Measurements from ENCODE around the gene DNAAF5. TPM values are rescaled to one million over a fixed set of nuclear protein-coding genes. Genes with fewer than 3 reads are reported as not detected.

DNAAF5 gene
- total RNA-seq, 1 donor from 2014 or later = 20.5 TPM

- intact Hi-C loops (cut with DNase I) = no loop called here
- peaks cover 0 to 4% of the 10 kb centered on the region in 2 donors for H3K4me1 ChIP-seq
- DNase-seq (ENCODE audit: low spot score in 2 of 2) = no peak
- TF ChIP-seq CTCF (IDR thresholded peaks at IDR 0.05) = no peak
- H3K4me3 ChIP-seq = no peak overlapping the region
- no peak overlapping the region for H3K27ac ChIP-seq
- H3K27me3 ChIP-seq = no peaks in the 10 kb centered on the region
- H3K36me3 ChIP-seq = peaks cover 12 to 28% of the 10 kb centered on the region in 2 donors
- no peaks in the 10 kb centered on the region for H3K9me3 ChIP-seq
Measured at GRCh38 chr7:781936-782529, 55.5 kb downstream of the DNAAF5 start.

- intact Hi-C loops (cut with DNase I) = no loop called here
- Histone ChIP-seq H3K4me1 (peaks cover 0 to 4% of the 10 kb centered on the region in 2 donors), H3K27me3 (no peaks in the 10 kb centered on the region), H3K9me3 (no peaks in the 10 kb centered on the region), H3K36me3 (peaks cover 12 to 25% of the 10 kb centered on the region in 2 donors), H3K27ac (no peak overlapping the region), H3K4me3 (no peak overlapping the region)
- no peak for TF ChIP-seq CTCF (IDR thresholded peaks at IDR 0.05)
- DNase-seq (ENCODE audit: low spot score in 2 of 2) = no peak
Measured at GRCh38 chr7:782718-783449, 56.4 kb downstream of the DNAAF5 start.

GRCh38 chr7:783556-784490 lies 57.3 kb downstream of the DNAAF5 start:
- H3K27ac ChIP-seq = no peak overlapping the region
- intact Hi-C loops (cut with DNase I) = no loop called here
- H3K36me3 ChIP-seq = peaks cover 12 to 25% of the 10 kb centered on the region in 2 donors
- H3K27me3 ChIP-seq = no peaks in the 10 kb centered on the region
- no peak overlapping the region for H3K4me3 ChIP-seq
- DNase-seq (ENCODE audit: low spot score in 2 of 2) = no peak
- no peaks in the 10 kb centered on the region for H3K9me3 ChIP-seq
- TF ChIP-seq CTCF (IDR thresholded peaks at IDR 0.05) = no peak
- peaks cover 0 to 4% of the 10 kb centered on the region in 2 donors for H3K4me1 ChIP-seq

- no peak for TF ChIP-seq CTCF (IDR thresholded peaks at IDR 0.05)
- Histone ChIP-seq H3K4me1 (peaks cover 0 to 4% of the 10 kb centered on the region in 2 donors), H3K9me3 (no peaks in the 10 kb centered on the region), H3K4me3 (no peak overlapping the region), H3K36me3 (peaks cover 12 to 23% of the 10 kb centered on the region in 2 donors), H3K27me3 (no peaks in the 10 kb centered on the region), H3K27ac (no peak overlapping the region)
- intact Hi-C loops (cut with DNase I) = no loop called here
- DNase-seq (ENCODE audit: low spot score in 2 of 2) = no peak
Measured at GRCh38 chr7:784971-785370, 58.5 kb downstream of the DNAAF5 start.

GRCh38 chr7:785416-785815 lies 58.9 kb downstream of the DNAAF5 start:
- intact Hi-C loops (cut with DNase I) = no loop called here
- peaks cover 12 to 21% of the 10 kb centered on the region in 2 donors for H3K36me3 ChIP-seq
- no peak overlapping the region for H3K27ac ChIP-seq
- H3K9me3 ChIP-seq = no peaks in the 10 kb centered on the region
- no peak overlapping the region for H3K4me3 ChIP-seq
- no peaks in the 10 kb centered on the region for H3K27me3 ChIP-seq
- no peak for TF ChIP-seq CTCF (IDR thresholded peaks at IDR 0.05)
- DNase-seq (ENCODE audit: low spot score in 2 of 2) = no peak
- H3K4me1 ChIP-seq = peaks cover 0 to 4% of the 10 kb centered on the region in 2 donors
